GM12801 (cell line): ENCODE measurements around the gene NDEL1.

ENCODE experiments used
- CTCF ChIP-seq: IDR thresholded peaks from one replicate; pipeline ENCODE4 v1.5.1; 2011; ENCODE audit warnings: control low read depth; ENCODE audit not compliant: insufficient read length; ENCODE audit errors: extremely low read depth

The NDEL1 gene

GRCh38 chr17:8408371-8408770, 27.3 kb upstream of the NDEL1 start:
- no peak for TF ChIP-seq CTCF

GRCh38 chr17:8409966-8410882, 25.5 kb upstream of the NDEL1 start:
- no peak for TF ChIP-seq CTCF

GRCh38 chr17:8410883-8411238, 24.8 kb upstream of the NDEL1 start:
- no peak for TF ChIP-seq CTCF

- no peak for TF ChIP-seq CTCF
Measured at GRCh38 chr17:8412089-8412488, 23.6 kb upstream of the NDEL1 start.

GRCh38 chr17:8413328-8413727, 22.4 kb upstream of the NDEL1 start:
- TF ChIP-seq CTCF = no peak

GRCh38 chr17:8413938-8414337, 21.7 kb upstream of the NDEL1 start:
- no peak for TF ChIP-seq CTCF

- no peak for TF ChIP-seq CTCF
Measured at GRCh38 chr17:8417806-8418205, 17.9 kb upstream of the NDEL1 start.

GRCh38 chr17:8418471-8418870, 17.2 kb upstream of the NDEL1 start:
- TF ChIP-seq CTCF = no peak
